Right cardiac atrium (tissue), 5 donors: ENCODE measurements around the gene NBPF9. TPM values are rescaled to one million over a fixed set of nuclear protein-coding genes. Genes with fewer than 3 reads are reported as not detected.
"Not testable (repeated sequence)": the region's sequence is repeated elsewhere in the genome, so short reads cannot be mapped to it uniquely, and the experiment has no call there.

Experiments
- ATAC-seq, 2 donors: fragments of 200-7000 bp; cut with Tn5 transposase; one replicate each; pipeline versions ENCODE4 v1.8.0 to v1.9.1; 2020; ENCODE audit warnings: moderate library complexity in 2 of 2, mild to moderate bottlenecking in 1 of 2
- DNase-seq, 3 donors: peaks; one replicate each; pipeline ENCODE4 v3.0.0-alpha.2; 2020
- H3K27ac ChIP-seq: one replicate; pipeline ENCODE4 v1.5.1; 2013; ENCODE audit warnings: mild to moderate bottlenecking, low read length, control low read depth, moderate library complexity
- H3K27me3 ChIP-seq: one replicate; pipeline ENCODE4 v1.6.1; 2013; ENCODE audit not compliant: control insufficient read depth, insufficient read depth
- H3K4me1 ChIP-seq: one replicate; pipeline ENCODE4 v1.6.1; 2013; ENCODE audit warnings: low read length; ENCODE audit not compliant: control insufficient read depth, insufficient read depth
- H3K4me3 ChIP-seq: one replicate; pipeline ENCODE4 v1.5.1; 2013; ENCODE audit warnings: low read length, control low read depth
- H3K9me3 ChIP-seq: one replicate; pipeline ENCODE4 v1.6.1; 2013; ENCODE audit warnings: low read length; ENCODE audit not compliant: control insufficient read depth
- WGBS: extraction: QIAGEN DNeasy Blood & Tissue Kit; methylation state at CpG from one replicate; pipeline ENCODE4 v1.1.7; 2013; 5-methylcytosine and 5-hydroxymethylcytosine counted together
- intact Hi-C, 4 donors: fragments of 100-400 bp; cut with DNase I; formaldehyde crosslinking; loops; one replicate each; pipeline versions ENCODE4 v1.11.0 to v1.14.0; 2022 to 2023
- polyA plus RNA-seq: library from polyadenylated mRNA; stranded (reverse); fragments of 200-250 nt; gene quantifications from one replicate; pipeline ENCODE4 v1.2.3, GENCODE V29; 2013
- total RNA-seq, 4 donors: library from RNA; stranded (reverse); fragmentation: NEBNext Ultra II Directional; extraction: Animal tissue kit (Norgen Biotek cat#: 25700); gene quantifications; one replicate each; pipeline ENCODE4 v1.2.1, GENCODE V29; 2021
- donor health status: healthy with polysubstance abuse.
- donor health status: DM: no; HTN: yes; CAD: no.
- donor health status: DM: no; HTN: no; CAD: no.
- donor health status: DM: no; HTN: yes; CAD: no; lungs with severe emphysema.
- donor health status: DM: yes; HTN: yes; CAD: no.

NBPF9 gene
- total and polyA plus RNA-seq, 5 donors: 4.8 to 11.1 (median 6.6) TPM

DNA sequence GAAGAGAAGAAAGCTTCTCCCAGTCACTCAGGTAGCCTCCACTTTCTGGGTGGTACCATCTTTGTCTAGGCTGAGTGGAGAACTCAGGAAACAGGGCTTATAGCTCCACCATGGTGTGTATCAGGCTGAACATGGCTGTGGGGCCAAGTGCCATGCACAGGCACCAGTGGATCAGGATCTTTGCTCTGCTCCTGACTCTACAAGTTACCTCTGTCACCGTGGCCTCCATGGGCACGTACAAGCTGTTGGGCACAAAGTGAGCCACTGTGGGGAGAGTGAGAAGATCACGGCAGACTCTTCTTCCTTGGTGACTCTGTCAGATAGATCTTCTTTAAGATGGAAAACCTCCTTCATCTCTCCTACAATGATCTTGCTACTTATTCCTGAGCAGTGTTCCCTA, 93.6 kb downstream of the NBPF9 start:
- ATAC-seq, H3K4me1 ChIP-seq, intact Hi-C loops, H3K9me3 ChIP-seq, H3K27me3 ChIP-seq, DNase-seq, H3K4me3 ChIP-seq, H3K27ac ChIP-seq: not testable (repeated sequence)
- WGBS: 93% methylated on average over 3 of the region's 3 CpGs

DNA sequence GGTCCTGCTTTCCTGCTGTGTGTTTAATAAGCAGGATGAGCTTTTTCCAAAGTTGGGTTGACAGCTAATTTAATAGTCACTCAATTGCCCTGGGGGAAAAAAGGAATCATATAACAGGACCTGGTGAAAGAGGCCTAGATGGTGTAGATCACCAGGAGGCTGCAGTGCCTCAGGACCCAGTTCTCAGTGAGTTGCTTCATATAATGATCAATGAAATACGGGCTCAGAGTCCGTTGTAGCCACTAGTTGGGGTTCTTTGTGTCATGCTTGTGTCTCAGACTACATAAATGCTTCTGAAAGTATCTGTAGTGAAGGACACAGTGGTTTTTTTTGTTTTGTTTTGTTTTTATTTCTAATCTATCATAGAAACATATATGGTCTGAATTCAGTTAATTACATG, 94.6 kb downstream of the NBPF9 start:
- H3K27me3 ChIP-seq, H3K27ac ChIP-seq, ATAC-seq, DNase-seq, H3K4me1 ChIP-seq, H3K9me3 ChIP-seq, H3K4me3 ChIP-seq, intact Hi-C loops: not testable (repeated sequence)
- 91% methylated on average over 2 of the region's 2 CpGs for WGBS

DNA sequence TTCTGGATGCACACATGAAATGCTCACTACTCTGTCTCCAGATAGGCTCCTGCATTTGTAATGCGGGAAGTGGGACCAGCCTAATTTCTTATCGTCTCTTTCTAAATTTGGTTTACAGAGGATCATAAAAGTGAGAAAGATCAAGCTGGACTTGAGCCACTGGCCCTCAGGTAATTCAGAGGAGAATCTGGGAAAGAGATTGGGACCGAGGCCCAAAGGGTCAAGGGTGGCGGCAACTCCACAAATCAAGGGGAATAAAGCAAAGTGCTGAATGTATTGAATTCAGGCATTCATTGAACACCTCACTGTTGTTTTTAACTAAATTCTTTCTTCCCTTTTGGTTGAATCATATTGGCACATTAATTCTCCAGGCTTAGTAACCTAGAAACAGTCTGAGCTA, 95.0 kb downstream of the NBPF9 start:
- H3K4me3 ChIP-seq, H3K27me3 ChIP-seq, intact Hi-C loops, ATAC-seq, H3K4me1 ChIP-seq, H3K9me3 ChIP-seq, DNase-seq, H3K27ac ChIP-seq: not testable (repeated sequence)
- no CpG with 5 or more reads among the region's 4 CpGs for WGBS
